Measurements from ENCODE around the gene MED31. TPM values are rescaled to one million over a fixed set of nuclear protein-coding genes. Genes with fewer than 3 reads are reported as not detected.

The MED31 gene
- total and polyA plus RNA-seq, 2 of the 13 experiments (the other 11 are each of a cell fraction or from before 2014, with no cell fraction given) = 19.0 to 20.9 TPM

DNA sequence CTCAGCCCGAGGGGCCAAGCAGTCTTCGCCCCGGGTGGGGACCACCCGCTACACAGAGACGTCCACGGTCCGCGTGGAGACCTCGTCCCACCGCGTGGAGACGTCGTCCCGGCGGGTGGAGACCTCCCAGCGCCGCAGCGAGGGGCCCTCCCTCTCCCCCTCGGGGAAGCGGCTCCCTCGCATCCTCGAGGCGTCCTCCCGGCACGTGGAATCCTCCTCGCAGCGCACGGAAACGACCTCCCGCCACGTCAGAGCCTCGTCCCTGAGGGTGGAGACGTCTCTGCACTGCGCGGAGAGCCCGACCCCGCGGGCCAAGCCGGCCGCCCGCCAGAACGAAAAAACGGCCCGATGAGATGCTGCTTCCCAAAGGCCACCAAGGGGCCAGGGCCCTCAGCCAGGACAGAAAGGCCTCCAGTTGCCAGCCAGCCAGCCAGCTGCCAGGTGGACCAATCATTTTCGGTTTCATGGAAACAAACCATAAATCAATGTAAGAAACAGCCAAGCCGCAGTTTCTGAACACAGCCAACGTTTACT lies 581 bp upstream of the MED31 start (continued):
- TF ChIP-seq, protein P1, sequence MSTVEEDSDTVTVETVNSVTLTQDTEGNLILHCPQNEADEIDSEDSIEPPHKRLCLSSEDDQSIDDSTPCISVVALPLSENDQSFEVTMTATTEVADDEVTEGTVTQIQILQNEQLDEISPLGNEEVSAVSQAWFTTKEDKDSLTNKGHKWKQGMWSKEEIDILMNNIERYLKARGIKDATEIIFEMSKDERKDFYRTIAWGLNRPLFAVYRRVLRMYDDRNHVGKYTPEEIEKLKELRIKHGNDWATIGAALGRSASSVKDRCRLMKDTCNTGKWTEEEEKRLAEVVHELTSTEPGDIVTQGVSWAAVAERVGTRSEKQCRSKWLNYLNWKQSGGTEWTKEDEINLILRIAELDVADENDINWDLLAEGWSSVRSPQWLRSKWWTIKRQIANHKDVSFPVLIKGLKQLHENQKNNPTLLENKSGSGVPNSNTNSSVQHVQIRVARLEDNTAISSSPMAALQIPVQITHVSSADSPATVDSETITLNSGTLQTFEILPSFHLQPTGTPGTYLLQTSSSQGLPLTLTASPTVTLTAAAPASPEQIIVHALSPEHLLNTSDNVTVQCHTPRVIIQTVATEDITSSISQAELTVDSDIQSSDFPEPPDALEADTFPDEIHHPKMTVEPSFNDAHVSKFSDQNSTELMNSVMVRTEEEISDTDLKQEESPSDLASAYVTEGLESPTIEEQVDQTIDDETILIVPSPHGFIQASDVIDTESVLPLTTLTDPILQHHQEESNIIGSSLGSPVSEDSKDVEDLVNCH (CRISPR knock-in tag; IDR thresholded peaks at IDR 0.05) = peak; percentile 95; the same call in 1 of the 2 replicates
- TF ChIP-seq GATAD1 (CRISPR knock-in tag; IDR thresholded peaks at IDR 0.05) = no peak
- peak; percentile 47 for TF ChIP-seq HDAC1 (CRISPR knock-in tag; IDR thresholded peaks at IDR 0.05)
- TF ChIP-seq DNMT1 (CRISPR knock-in tag; IDR thresholded peaks at IDR 0.05) = no peak
- TF ChIP-seq SUZ12 (IDR thresholded peaks at IDR 0.05; ENCODE audit: low read depth, low read length) = no peak
- TF ChIP-seq, protein P2, sequence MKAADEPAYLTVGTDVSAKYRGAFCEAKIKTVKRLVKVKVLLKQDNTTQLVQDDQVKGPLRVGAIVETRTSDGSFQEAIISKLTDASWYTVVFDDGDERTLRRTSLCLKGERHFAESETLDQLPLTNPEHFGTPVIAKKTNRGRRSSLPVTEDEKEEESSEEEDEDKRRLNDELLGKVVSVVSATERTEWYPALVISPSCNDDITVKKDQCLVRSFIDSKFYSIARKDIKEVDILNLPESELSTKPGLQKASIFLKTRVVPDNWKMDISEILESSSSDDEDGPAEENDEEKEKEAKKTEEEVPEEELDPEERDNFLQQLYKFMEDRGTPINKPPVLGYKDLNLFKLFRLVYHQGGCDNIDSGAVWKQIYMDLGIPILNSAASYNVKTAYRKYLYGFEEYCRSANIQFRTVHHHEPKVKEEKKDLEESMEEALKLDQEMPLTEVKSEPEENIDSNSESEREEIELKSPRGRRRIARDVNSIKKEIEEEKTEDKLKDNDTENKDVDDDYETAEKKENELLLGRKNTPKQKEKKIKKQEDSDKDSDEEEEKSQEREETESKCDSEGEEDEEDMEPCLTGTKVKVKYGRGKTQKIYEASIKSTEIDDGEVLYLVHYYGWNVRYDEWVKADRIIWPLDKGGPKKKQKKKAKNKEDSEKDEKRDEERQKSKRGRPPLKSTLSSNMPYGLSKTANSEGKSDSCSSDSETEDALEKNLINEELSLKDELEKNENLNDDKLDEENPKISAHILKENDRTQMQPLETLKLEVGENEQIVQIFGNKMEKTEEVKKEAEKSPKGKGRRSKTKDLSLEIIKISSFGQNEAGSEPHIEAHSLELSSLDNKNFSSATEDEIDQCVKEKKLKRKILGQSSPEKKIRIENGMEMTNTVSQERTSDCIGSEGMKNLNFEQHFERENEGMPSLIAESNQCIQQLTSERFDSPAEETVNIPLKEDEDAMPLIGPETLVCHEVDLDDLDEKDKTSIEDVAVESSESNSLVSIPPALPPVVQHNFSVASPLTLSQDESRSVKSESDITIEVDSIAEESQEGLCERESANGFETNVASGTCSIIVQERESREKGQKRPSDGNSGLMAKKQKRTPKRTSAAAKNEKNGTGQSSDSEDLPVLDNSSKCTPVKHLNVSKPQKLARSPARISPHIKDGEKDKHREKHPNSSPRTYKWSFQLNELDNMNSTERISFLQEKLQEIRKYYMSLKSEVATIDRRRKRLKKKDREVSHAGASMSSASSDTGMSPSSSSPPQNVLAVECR (CRISPR knock-in tag; IDR thresholded peaks at IDR 0.05; ENCODE audit: borderline replicate concordance) = peak; percentile 67
- TF ChIP-seq HOXA3 (CRISPR knock-in tag; IDR thresholded peaks at IDR 0.05) = peak; percentile 80
- TF ChIP-seq EHMT2 (IDR thresholded peaks at IDR 0.05; ENCODE audit: borderline replicate concordance, low read depth, low read length) = no peak
- peak; percentile 86; the same call in 1 of the 2 replicates for TF ChIP-seq ZNF746 (CRISPR knock-in tag; IDR thresholded peaks at IDR 0.05)
- TF ChIP-seq, protein P3, sequence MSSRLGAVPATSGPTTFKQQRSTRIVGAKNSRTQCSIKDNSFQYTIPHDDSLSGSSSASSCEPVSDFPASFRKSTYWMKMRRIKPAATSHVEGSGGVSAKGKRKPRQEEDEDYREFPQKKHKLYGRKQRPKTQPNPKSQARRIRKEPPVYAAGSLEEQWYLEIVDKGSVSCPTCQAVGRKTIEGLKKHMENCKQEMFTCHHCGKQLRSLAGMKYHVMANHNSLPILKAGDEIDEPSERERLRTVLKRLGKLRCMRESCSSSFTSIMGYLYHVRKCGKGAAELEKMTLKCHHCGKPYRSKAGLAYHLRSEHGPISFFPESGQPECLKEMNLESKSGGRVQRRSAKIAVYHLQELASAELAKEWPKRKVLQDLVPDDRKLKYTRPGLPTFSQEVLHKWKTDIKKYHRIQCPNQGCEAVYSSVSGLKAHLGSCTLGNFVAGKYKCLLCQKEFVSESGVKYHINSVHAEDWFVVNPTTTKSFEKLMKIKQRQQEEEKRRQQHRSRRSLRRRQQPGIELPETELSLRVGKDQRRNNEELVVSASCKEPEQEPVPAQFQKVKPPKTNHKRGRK (CRISPR knock-in tag; IDR thresholded peaks at IDR 0.05) = 0 out of 2 replicates have a peak, but pooled peaks have one; percentile 47
- TF ChIP-seq ZNF572 (CRISPR knock-in tag; IDR thresholded peaks at IDR 0.05) = peak; percentile 97
- TF ChIP-seq MED8 (CRISPR knock-in tag; IDR thresholded peaks at IDR 0.05; ENCODE audit: insufficient replicate concordance) = peak; percentile 68
- peak; percentile 54; the same call in 1 of the 2 replicates for TF ChIP-seq ZFP37 (CRISPR knock-in tag; IDR thresholded peaks at IDR 0.05; ENCODE audit: borderline replicate concordance)
- TF ChIP-seq GLI4 (CRISPR knock-in tag; IDR thresholded peaks at IDR 0.05; ENCODE audit: borderline replicate concordance) = peak; percentile 97; the same call in 1 of the 2 replicates
- TF ChIP-seq SIN3A (IDR thresholded peaks at IDR 0.05; ENCODE audit: borderline replicate concordance, low read depth, low read length) = no peak
- peak; percentile 48; the same call in 1 of the 2 replicates for TF ChIP-seq SNAPC2 (CRISPR knock-in tag; IDR thresholded peaks at IDR 0.05)
- TF ChIP-seq TSC22D2 (CRISPR knock-in tag; IDR thresholded peaks at IDR 0.05; ENCODE audit: borderline replicate concordance) = peak; percentile 83; the same call in 1 of the 2 replicates
- TF ChIP-seq PITX1 (CRISPR knock-in tag; IDR thresholded peaks at IDR 0.05) = peak; percentile 78
- peak; percentile 33; the same call in 1 of the 2 replicates for TF ChIP-seq TGIF2 (CRISPR knock-in tag; IDR thresholded peaks at IDR 0.05)
- peak; percentile 97 for TF ChIP-seq ZNF430 (CRISPR knock-in tag; IDR thresholded peaks at IDR 0.05)

Data from HepG2 (cell line).